Dendritic cell treated with granulocyte-macrophage colony-stimulating factor and Interleukin-4, amounts not matched to agents 40 ng/mL and 50 ng/mL, for 4 days (primary cell): ENCODE measurements around the gene DLX1.

Experiments used
- H3K27ac Mint-ChIP-seq: one replicate; pipeline ENCODE4 v1.8.0; 2022; ENCODE audit warnings: mild to moderate bottlenecking, mixed read lengths
- H3K27me3 Mint-ChIP-seq: one replicate; pipeline ENCODE4 v1.8.0; 2022; ENCODE audit warnings: mild to moderate bottlenecking, mixed read lengths
- H3K36me3 Mint-ChIP-seq: one replicate; pipeline ENCODE4 v1.8.0; 2022; ENCODE audit warnings: low read depth, mixed read lengths
- H3K4me1 Mint-ChIP-seq: one replicate; pipeline ENCODE4 v1.8.0; 2022; ENCODE audit warnings: low read depth, mixed read lengths
- H3K4me3 Mint-ChIP-seq: one replicate; pipeline ENCODE4 v1.8.0; 2022; ENCODE audit warnings: mild to moderate bottlenecking, moderate library complexity, mixed read lengths
- H3K9me3 Mint-ChIP-seq: one replicate; pipeline ENCODE4 v1.8.0; 2022; ENCODE audit warnings: mixed read lengths
- intact Hi-C: fragments of 100-400 bp; cut with micrococcal nuclease; formaldehyde crosslinking; loops from one replicate; pipeline ENCODE4 v1.15.0; 2022

The DLX1 gene

GRCh38 chr2:172074254-172074653 lies 11.1 kb upstream of the DLX1 start:
- H3K9me3 Mint-ChIP-seq: no peaks in the 10 kb centered on the region
- no peak overlapping the region for H3K4me3 Mint-ChIP-seq
- no peaks in the 10 kb centered on the region for H3K36me3 Mint-ChIP-seq
- no peaks in the 10 kb centered on the region for H3K4me1 Mint-ChIP-seq
- intact Hi-C loops: no loop called here
- peaks cover 23% of the 10 kb centered on the region for H3K27me3 Mint-ChIP-seq
- H3K27ac Mint-ChIP-seq: no peak overlapping the region

- Mint-ChIP-seq H3K4me1 (peaks cover 35% of the 10 kb centered on the region), H3K9me3 (no peaks in the 10 kb centered on the region), H3K27me3 (peaks cover 73% of the 10 kb centered on the region), H3K27ac (no peak overlapping the region), H3K4me3 (no peak overlapping the region), H3K36me3 (no peaks in the 10 kb centered on the region)
- intact Hi-C loops: no loop called here
Observed at GRCh38 chr2:172079416-172079815, 5.9 kb upstream of the DLX1 start.

- Mint-ChIP-seq H3K9me3 (no peaks in the 10 kb centered on the region), H3K4me1 (peaks cover 41% of the 10 kb centered on the region), H3K27me3 (peaks cover 79% of the 10 kb centered on the region), H3K27ac (peak overlapping the region; percentile 64), H3K4me3 (peak overlapping the region; percentile 73), H3K36me3 (no peaks in the 10 kb centered on the region)
- intact Hi-C loops: loop anchor here (5.0 kb wide), 1 partner anchor 123 kb away; no protein-coding TSS in a partner anchor
Observed at GRCh38 chr2:172079838-172080640, 5.3 kb upstream of the DLX1 start.

DNA sequence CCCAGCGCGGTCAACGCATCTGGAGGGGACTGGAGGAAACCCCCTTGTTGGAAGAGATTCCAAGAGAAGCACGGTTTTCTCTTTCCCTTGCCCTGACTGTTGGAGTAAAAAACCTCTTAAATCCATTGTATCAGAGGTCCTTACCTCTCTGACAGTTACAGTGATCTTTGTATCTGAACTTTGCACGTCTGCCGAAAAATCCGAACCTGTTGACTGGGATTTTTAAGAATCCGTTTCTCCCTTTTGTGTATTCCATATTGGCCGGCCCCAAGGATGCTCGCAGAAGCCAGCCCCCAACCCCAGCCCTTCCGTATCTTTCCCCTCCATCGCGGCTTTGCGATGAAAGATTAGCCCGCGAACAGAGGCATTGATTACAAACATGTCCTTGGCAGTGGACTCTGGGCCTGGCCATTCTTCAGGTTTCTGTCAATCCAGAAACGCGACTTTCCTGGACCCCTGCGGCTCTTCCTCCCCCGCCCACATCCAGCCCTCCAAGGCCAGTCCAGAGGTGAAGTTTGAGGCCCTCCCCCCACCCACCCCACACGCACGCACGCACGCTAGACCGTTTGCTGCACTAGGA lies 4.6 kb upstream of the DLX1 start:
- peaks cover 84% of the 10 kb centered on the region for H3K27me3 Mint-ChIP-seq
- peak overlapping the region; percentile 64 for H3K27ac Mint-ChIP-seq
- peak overlapping the region; percentile 73 for H3K4me3 Mint-ChIP-seq
- H3K4me1 Mint-ChIP-seq: peaks cover 48% of the 10 kb centered on the region
- no peaks in the 10 kb centered on the region for H3K9me3 Mint-ChIP-seq
- intact Hi-C loops: loop anchor here (1.0 to 5.0 kb wide), 2 partner anchors 10 to 123 kb away; no protein-coding TSS in a partner anchor
- H3K36me3 Mint-ChIP-seq: no peaks in the 10 kb centered on the region

- Mint-ChIP-seq H3K4me3 (no peak overlapping the region), H3K4me1 (peaks cover 55% of the 10 kb centered on the region), H3K9me3 (no peaks in the 10 kb centered on the region), H3K27ac (no peak overlapping the region), H3K36me3 (no peaks in the 10 kb centered on the region), H3K27me3 (peaks cover 89% of the 10 kb centered on the region)
- intact Hi-C loops: loop anchor here (1.0 to 5.0 kb wide), 2 partner anchors 11 to 124 kb away; no protein-coding TSS in a partner anchor
Observed at GRCh38 chr2:172081221-172082022, 3.9 kb upstream of the DLX1 start.

- Mint-ChIP-seq H3K9me3 (no peaks in the 10 kb centered on the region), H3K36me3 (no peaks in the 10 kb centered on the region), H3K27ac (no peak overlapping the region), H3K4me1 (peaks cover 64% of the 10 kb centered on the region), H3K27me3 (peaks cover 94% of the 10 kb centered on the region), H3K4me3 (no peak overlapping the region)
- intact Hi-C loops: loop anchor here (5.0 kb wide), 1 partner anchor 125 kb away; no protein-coding TSS in a partner anchor
Observed at GRCh38 chr2:172082105-172082943, 3.0 kb upstream of the DLX1 start.

DNA sequence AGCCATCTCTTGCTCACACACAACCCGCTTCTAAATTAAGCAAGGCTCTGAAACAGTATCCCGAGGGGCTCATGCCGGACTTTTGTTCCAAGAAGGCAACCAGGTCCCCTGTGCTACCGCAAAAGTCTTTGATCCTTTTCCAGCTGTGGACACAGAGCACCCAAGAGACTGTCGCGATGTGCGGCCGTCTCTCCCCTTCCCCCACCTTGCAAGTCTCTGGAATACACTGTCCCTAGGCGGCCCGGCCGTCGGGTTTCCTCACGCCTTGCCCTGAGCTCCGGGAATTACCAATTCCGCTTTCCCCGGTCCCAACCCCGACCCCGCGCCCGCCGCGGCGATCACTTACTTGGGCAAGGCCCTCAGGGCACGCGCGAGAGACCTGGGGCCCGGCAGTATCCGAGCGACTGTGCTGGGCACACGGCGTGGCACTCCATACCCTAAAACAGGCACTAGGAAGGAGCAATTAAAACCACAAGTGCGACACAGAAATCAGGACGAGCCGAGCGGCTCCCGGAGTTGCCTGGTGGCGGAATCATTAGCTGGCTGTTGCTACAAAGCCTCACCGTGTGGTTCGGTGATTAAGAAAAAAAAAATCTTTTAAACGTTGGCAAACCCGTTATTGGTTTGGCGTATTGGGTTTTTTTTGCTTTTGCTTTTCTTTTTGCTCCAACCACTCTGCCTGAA lies 2.2 kb upstream of the DLX1 start:
- Mint-ChIP-seq H3K4me1 (peaks cover 72% of the 10 kb centered on the region), H3K27ac (no peak overlapping the region), H3K36me3 (no peaks in the 10 kb centered on the region), H3K9me3 (no peaks in the 10 kb centered on the region), H3K27me3 (peaks cover 98% of the 10 kb centered on the region), H3K4me3 (peak overlapping the region; percentile 37)
- intact Hi-C loops: loop anchor here (5.0 kb wide), 1 partner anchor 126 kb away; no protein-coding TSS in a partner anchor

DNA sequence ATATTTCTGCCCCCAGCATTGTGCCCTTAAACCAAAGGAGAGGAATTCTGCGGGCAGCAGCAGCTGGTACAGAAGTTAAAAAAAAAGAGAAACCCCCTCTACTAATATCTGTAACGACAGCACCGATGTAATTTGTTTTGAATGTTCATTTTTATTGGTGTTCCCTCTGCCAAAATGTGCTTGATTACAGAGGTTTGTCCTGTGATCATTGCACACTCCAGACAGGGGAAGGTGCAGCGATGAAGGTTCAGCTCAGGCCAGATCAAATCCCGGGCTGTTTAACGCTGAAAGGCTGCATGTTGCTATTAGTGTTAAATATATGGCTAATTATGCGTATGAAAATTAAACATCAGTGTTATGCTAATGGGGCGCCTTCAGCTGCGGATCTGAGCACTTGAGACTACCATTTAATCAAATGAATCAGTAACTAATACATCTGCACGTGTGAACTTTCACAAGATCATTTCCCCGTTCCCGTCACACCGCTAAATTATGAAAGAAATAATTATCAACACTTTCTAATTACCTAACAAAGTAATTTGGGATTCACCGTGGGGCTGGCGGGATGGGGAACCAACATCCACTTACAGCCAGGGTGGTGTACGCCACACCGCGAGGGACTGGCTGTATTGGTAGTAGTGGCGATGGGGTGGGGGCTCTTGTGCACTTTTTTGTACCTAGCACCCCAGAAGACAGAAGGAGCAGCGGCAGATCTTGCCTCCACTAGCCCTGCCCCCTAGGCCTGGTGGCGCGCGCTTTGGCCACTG lies 1.5 kb upstream of the DLX1 start:
- intact Hi-C loops: loop anchor here (1.0 to 5.0 kb wide), 3 partner anchors 19 to 162 kb away; partner anchors contain the start of genes DLX2 and HAT1
- Mint-ChIP-seq H3K4me1 (peaks cover 79% of the 10 kb centered on the region), H3K4me3 (peak overlapping the region; percentile 77), H3K9me3 (no peaks in the 10 kb centered on the region), H3K27ac (peak overlapping the region; percentile 68), H3K36me3 (no peaks in the 10 kb centered on the region), H3K27me3 (peaks cover 98% of the 10 kb centered on the region)

DNA sequence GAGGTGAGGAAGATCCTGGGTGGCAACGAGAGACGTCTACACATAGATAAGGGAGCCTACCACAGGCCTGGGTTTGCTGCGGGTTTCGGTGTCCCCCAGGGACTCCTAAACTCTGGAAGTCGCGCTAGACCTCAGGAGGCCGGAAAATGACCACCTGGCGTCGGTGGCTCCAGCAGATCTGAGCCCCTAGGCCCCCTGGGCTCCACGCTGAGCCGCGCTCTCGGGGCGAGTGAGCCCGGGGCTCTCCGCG lies 987 bp upstream of the DLX1 start:
- Mint-ChIP-seq H3K27me3 (peaks cover 96% of the 10 kb centered on the region), H3K9me3 (no peaks in the 10 kb centered on the region), H3K4me1 (peaks cover 79% of the 10 kb centered on the region)

DNA sequence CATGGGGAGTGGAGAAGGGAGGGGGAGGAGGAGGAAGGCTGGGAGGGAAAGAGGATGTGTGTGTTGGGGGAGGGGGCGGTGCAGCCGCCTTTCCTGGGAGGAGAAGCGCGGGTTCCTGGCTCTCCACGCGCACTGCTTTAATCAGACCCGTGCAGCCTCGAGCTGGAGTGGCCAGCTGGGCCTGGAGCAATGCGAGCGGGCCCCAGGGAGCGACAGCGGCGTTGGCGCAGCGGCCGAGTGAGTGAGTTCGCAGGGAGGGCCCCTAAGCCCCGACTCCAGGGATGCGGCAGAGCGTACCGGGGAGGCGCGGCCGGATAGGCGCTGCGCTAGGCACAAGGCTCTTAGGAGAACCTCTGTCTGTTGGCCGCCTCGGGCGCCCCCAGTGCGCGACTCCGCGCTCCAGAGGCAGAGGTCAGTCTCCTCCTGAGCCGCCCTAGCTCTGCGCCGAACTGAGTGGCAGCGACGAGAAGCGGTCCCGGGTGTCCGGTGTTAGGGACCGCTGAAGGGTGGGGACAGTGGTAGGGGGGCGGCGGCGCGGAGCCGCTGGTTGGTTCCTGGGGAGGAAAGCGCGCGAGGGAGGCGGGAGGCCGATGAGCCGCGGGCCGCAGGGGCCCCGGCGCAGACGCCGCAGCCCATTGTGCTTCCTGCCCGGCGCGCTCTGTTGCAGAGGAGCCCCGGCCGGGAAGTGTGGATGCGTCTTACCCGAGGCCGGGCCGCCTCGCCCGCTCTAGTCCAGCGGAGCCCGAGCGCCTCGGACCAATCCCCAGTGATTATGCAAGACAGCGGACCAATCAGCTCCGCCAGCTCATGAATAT lies 455 bp upstream of the DLX1 start:
- Mint-ChIP-seq H3K9me3 (no peaks in the 10 kb centered on the region), H3K4me3 (peak overlapping the region; percentile 77), H3K27me3 (peaks cover 97% of the 10 kb centered on the region), H3K27ac (peak overlapping the region; percentile 68), H3K36me3 (no peaks in the 10 kb centered on the region), H3K4me1 (peaks cover 78% of the 10 kb centered on the region)
- intact Hi-C loops: loop anchor here (1.0 to 5.0 kb wide), 3 partner anchors 18 to 163 kb away; partner anchors contain the start of genes DLX2 and HAT1

More for the DNA sequence above, 987 bp upstream of the DLX1 start:
- Mint-ChIP-seq H3K27ac (peak overlapping the region; percentile 68), H3K36me3 (no peaks in the 10 kb centered on the region), H3K4me3 (peak overlapping the region; percentile 77)
- intact Hi-C loops: loop anchor here (1.0 to 5.0 kb wide), 3 partner anchors 18 to 162 kb away; partner anchors contain the start of genes DLX2 and HAT1

DNA sequence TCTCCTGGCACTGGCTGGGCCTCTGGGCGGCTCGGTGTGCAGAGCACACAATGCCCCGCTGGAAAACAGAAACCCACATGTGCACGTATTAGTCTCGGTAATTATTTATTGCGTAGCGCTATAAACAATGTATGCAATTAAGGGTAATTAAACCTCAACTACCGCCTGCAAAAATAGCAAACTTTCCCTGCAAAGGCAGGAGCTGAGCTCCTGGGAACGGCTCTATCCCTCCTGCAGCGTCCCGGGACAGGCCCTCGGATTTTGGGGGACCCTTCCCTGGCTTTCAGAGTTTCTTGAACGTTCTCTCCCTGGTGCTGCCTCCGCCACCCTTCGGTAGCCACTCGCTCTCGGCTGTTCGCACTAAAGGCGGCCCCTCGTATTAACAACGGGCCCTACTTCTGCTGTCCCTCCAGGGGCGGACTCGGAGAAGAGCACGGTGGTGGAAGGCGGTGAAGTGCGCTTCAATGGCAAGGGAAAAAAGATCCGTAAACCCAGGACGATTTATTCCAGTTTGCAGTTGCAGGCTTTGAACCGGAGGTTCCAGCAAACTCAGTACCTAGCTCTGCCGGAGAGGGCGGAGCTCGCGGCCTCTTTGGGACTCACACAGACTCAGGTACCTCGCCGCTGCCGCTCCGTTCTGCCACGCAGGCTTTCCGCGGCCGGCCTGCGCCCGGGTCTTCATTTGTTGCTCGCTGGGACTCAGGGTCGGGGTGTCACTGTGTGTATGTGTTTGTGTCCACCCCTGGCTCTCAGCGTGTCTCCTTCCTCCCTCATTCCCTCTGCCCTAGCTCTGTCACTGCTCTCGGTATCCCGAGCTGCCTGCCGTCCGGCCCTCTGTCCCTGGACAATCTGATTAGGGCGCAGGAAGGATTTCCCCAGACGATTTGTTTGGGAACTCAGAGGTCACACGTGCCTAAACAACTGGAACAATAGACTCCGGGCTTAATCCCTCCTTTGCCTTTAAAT lies 1.2 kb downstream of the DLX1 start:
- Mint-ChIP-seq H3K9me3 (no peaks in the 10 kb centered on the region), H3K4me1 (peaks cover 73% of the 10 kb centered on the region), H3K36me3 (no peaks in the 10 kb centered on the region), H3K27me3 (peaks cover 94% of the 10 kb centered on the region), H3K4me3 (peak overlapping the region; percentile 52), H3K27ac (no peak overlapping the region)
- intact Hi-C loops: no loop called here
